GM15510 (cell line): ENCODE measurements around the gene ACBD6.

Source experiments
- POLR2A ChIP-seq: IDR thresholded peaks from 3 replicates; pipeline ENCODE4 v1.6.1; 2011; ENCODE audit warnings: borderline replicate concordance; ENCODE audit not compliant: insufficient read length; ENCODE audit errors: extremely low read depth

ACBD6 gene

DNA sequence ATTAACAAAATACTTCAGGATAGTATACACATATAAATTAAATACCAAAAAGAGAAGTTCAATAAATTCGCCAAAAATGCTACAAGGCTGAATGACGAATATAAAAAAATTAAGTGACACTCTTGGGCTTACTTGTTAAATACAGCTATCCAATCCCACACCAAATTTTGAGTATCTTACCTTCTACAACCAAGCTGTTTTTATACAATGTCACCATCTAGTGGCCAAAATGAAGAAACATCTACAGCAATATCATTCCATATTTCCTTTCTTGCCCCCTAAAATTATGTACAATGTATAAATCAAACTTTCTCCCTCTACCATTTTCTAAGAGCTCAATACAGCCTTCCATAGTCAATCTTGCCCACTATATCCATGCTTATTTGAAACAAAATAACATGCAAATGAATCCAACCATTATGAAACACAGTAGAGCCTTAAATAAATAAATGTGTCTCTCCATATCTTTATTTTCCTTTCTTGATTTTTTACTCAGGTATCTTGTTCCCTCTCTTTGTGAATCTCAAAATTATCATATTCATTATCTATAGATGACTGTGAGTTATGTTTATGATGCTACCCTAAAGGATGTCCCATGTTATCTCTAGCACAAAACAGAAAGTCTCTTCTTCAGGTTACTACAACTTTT, 86.3 kb downstream of the ACBD6 start:
- TF ChIP-seq POLR2A = no peak

DNA sequence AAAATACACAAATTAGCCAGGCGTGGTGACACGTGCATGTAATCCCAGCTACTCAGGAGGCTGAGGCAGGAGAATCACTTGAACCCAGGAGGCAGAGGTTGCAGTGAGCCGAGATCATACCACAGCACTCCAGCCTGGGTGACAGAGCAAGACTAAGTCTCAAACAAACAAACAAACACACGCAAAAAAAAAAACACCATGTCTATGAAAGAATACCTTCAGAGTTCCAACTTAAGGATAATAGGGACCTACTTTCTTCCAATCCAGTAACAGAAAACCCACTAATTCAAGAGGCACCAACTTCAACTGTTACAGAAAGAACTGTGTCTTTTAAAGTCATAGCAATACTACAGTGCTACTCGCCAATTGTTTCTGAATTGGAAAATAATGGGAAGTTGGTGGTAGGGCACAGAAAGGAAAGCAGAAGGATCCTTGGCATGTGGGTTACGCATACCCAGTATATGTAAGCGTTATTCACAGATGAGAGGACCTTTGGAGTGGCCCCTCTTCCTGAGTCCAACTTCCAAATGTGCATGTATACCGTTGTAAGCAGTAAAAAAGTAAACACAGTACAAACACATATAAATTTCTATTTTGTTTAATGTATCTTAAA, 87.0 kb downstream of the ACBD6 start:
- TF ChIP-seq POLR2A = no peak

DNA sequence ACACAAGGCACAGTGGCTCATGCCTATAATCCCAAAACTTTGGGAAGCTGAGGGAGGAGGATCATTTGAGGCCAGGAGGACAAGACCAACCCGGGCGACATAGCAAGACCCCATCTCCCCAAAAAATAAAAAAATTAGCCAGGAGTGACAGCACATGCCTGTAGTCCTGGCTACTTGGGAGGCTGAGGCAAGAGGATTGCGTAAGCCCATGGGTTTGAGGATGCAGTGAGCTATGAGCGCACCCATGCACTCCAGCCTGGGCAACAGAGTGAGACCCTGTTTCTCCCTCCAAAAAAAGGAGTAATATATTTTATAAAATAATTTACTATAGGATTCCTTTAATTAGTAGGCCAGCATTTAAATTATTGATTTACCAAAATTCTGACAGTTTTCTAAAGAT, 89.8 kb downstream of the ACBD6 start:
- no peak for TF ChIP-seq POLR2A

DNA sequence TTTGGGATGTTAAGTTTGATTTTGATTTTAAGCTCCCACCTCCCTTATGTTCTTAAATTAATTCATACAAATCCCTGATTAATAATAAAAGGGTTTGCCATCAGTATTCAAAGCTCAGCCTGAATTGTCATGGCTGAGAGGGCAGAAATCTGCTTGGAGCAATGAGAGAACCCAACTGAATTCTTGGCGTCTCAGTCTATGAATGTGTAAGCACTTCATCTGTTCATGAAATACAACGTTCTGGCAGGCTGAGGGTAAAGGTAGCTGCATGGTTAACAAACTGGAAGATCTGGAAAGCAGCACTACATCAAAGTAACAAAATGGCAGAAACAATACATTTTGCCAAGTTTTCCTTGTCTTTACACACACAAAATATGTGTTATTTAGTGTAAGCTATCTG, 95.3 kb downstream of the ACBD6 start:
- TF ChIP-seq POLR2A = no peak

DNA sequence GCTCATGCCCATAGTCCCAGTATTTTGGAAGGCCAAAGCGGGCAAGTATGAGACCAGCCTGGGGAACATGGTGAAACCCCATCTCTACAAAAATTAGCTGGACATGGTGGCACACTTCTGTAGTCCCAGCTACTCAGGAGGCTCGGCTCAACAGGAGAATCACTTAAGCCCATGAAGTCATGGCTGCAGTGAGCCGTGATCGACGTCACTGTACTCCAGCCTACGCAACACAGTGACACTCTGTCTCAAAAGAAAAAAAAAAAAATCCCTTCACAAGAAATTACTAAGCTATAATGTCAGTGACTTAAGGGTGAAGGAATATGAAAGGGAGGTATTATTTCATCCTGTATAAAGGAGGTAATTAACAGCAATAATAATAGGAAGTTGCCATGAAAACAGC, 99.8 kb downstream of the ACBD6 start:
- no peak for TF ChIP-seq POLR2A

DNA sequence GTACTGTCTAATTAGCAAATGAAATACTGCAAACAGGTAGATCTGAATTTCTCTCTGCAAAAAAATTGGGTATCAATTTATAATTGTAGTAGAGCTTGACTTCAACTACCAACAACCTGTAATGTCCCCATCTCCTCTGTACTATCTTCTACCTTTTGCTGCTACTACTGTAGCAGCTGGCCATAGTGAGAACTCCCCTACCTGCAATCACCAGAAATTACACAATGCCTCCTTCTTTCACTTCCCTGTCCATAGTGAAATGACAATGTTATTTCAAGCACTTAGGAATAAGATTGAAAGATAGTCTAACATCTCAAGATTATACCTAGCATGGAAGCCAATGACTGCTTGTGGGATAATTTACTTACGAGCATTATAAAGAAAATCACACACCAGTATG, 100.4 kb downstream of the ACBD6 start:
- TF ChIP-seq POLR2A = no peak

DNA sequence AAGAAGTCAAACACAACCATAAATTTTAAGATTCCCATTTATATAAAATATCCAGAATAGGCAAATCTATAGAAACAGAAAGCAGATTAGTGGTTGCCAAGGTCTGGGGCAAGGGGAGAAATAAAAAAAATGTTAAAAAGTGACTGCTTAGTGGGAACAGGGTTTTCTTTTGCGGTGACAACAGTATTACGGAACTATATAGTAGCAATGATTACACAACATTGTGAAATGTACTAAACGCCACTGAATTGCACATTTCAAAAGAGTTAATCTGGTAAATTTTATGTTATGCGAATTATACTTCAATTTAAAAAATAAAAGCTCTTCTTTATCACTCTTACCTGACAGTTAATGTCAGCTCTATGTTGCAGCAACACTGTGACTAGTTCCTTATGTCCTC, 105.2 kb downstream of the ACBD6 start:
- no peak for TF ChIP-seq POLR2A

DNA sequence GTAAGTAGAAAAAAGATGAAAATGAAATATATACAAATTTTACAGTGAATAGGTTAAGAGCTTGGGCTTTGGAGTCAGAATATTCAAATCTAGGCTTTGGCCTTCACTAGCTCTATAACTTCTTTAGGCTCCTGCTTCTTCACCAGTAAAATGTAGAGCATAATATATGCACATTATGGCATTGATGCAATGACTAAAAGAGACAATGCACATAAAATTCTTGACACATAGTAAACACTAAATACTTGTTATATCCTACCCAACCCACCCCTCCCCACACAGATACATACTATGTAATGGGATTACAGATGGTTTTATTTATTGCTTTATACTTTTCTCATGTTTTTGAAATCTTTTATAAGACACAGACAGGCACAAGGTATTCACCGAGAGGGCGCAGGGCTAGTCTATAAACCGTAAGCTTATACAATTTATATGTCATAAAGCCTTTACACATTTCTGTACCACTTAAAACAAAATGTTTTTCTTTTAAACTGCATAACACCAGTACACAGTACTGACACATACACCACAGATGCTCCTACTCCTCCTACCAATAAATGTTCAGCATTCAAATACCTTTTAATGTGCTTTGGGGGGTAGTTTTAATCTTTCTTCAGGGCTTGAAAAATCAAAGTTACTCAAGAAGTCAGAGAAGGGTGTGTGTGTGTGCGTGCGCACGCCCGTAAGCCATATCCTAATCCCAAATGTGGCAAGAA, 109.8 kb downstream of the ACBD6 start:
- TF ChIP-seq POLR2A = no peak

DNA sequence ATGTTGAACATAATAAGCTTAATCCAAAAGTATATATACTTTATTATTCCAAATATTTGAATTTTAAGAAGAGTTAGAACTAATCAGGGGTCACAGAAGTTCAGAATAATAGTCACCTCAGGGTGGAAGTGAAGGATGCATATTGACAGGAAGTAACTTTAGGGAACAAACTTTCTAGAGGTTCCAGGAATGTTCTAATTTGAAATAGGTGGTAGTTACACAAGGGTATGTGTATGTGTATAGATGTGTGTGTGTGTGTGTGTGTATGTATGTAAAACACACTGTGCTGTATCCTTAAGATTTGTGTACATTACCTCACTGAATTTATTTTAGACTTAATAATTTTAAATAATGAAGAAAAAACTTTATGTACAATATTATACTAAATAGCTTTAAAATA, 110.4 kb downstream of the ACBD6 start:
- TF ChIP-seq POLR2A = no peak

DNA sequence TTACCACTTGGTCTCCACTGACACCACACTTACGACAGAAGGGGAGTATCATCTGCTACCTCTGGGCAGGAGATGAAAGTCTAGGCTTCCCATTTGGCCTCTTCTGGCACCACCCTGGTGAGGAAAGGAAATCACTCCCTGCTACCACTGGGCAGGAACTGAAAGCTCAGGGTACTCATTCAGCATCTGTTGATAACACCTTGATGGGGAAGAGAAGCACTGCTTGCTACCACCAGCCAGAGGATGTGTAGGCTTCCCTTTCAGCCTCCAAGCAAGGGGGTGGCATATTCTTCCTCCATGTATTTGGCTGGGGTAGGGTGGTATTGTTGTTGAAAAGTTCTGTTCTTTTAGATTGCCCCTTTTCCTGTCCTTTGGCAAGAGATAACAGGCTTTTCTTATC, 115.0 kb downstream of the ACBD6 start:
- no peak for TF ChIP-seq POLR2A

DNA sequence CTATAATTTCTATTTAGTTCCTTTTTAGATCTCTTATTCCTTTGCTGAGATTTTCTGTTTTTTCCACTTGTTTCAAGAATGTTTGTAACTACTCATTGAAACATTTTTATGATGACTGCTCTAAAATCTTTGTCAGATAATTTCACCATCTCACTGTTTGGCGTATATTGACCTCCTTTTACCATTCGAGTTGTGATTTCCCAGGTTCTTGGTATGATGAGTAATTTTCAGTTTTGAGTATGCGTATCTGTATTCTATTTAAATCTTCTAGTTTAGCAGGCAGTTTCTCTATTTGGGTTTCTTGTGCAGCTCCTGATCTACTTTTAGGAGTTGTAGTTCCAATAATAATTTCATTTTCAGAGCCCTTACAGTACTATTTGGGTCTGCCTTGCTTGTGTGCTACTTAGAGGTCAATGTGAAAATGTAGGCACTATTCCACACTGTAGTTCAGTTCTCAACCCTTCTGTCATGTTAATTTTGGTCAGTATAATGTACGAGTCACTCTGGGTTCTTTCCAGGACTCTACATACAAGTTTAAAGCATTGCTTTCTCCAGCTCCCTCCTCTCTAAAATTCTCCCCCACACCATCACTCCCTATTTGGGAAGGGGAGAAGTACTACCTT, 115.5 kb downstream of the ACBD6 start:
- no peak for TF ChIP-seq POLR2A

DNA sequence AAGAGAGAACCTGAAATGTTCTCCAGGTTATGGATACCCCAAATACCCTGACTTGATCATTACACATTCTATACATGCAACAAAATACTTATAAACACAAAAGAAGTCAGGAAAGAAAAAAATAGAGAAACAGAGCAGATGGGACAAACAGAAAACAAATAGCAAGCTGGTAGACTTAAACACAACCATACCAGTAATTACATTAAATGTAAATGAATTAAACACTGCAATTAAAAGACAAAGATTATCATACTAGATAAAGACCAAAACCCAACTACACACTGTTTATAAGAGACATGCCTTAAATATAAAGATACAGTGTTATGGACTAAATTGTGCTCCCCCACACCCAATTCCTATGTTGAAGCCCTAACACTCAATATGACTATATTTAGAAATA, 117.2 kb downstream of the ACBD6 start:
- TF ChIP-seq POLR2A = no peak

DNA sequence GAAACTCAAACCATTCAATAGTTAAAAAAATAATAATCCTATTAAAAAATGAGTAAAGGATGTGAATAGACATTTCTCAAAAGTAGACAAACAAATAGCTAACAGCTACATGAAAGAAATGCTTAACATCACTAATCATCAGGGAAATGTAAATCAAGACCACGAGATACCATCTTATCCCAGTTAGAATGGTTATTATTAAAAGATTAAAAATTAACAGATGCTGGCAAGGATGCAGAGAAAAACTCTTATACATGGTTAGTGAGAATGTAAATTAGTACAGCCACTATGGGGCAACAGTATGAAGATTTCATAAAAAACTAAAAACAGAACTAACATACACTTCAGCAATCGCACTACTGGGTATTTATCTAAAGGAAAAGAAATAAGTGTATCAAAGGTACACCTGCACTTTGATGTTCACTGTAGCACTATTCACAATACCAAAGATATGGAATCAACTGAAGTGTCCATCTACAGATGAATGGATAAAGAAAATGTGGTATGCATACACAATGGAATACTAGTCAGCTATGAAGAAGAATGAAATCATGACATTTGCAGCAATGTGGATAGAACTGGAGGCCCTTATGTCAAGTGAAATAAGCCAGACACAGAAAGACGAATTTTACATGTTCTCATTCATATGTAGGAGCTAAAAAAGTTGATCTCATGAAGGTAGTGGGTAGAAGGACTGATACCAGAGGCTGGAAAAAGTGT, 117.9 kb downstream of the ACBD6 start:
- TF ChIP-seq POLR2A = no peak

DNA sequence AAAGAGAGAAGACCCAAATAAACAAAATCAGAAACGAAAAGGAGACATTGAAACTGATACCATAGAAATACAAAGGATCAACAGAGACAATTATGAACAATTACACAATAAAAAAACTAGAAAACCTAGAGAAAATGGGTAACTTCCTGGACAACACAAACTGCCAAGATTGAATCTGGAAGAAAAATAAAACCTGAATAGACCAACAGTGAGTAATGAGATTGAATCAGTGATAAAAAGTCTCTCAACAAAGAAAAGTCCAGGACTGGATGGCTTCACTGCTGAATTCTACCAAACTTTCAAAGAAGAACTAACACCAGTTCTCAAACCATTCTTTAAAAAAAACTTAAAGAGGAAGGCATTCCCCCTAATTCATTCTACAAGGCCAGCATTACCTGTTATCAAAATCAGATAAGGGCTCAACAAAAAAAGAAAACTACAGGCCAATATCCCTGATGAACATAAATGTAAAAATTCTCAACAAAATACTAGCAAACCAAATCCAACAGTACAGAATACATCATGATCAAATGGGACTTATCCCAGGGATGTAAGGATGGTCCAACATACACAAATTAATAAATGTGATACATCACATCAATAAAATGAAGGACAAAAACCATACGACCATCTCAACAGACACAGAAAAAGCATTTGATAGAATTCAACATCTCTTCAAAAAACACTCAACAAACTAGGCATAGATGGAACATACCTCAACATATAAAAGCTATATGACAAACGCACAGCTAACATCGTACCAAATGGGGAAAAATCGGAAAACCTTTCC, 119.9 kb downstream of the ACBD6 start:
- TF ChIP-seq POLR2A = no peak
